ENCODE measurements around the gene SNAP25.

GRCh38 chr20:10219452-10219791 lies 792 bp downstream of the SNAP25 start:
- TF ChIP-seq CTCF (IDR thresholded peaks at IDR 0.05): no peak
- no peak for TF ChIP-seq POLR2A (IDR thresholded peaks at IDR 0.05)
